GM23338 (cell line): ENCODE data around the gene FEM1A. TPM values are rescaled to one million over a fixed set of nuclear protein-coding genes. Genes with fewer than 3 reads are reported as not detected.

Source experiments
- ATAC-seq: fragments of 200-7000 bp; cut with Tn5 transposase; 3 replicates; pipeline ENCODE4 v1.9.1; 2020
- DNase-seq: peaks from one replicate; pipeline ENCODE4 v3.0.0-alpha.2; 2015; ENCODE audit warnings: low spot score
- H2AFZ ChIP-seq: fragments of 200-600 bp; sonication (generic); 2 replicates; pipeline ENCODE4 v1.8.0; 2016; ENCODE audit warnings: antibody characterized with exemption, mild to moderate bottlenecking, moderate library complexity
- H3F3A ChIP-seq: fragments of 200-600 bp; sonication (generic); replicated peaks from 2 replicates; pipeline ENCODE4 v1.8.0; 2017; ENCODE audit warnings: antibody characterized with exemption, mixed run types, low read depth
- H3K27ac ChIP-seq: fragments of 200-600 bp; sonication (generic); 2 replicates; pipeline ENCODE4 v1.6.1; 2016; ENCODE audit warnings: low read depth
- H3K27me3 ChIP-seq: fragments of 200-600 bp; sonication (generic); 2 replicates; pipeline ENCODE4 v1.8.0; 2016; ENCODE audit warnings: mild to moderate bottlenecking, mixed run types, moderate library complexity; ENCODE audit not compliant: insufficient read depth
- H3K36me3 ChIP-seq: fragments of 200-600 bp; sonication (generic); 2 replicates; pipeline ENCODE4 v1.8.0; 2016; ENCODE audit warnings: mild to moderate bottlenecking; ENCODE audit not compliant: insufficient read depth
- H3K4me1 ChIP-seq: fragments of 200-600 bp; sonication (generic); 2 replicates; pipeline ENCODE4 v1.8.0; 2016; ENCODE audit warnings: mild to moderate bottlenecking, moderate library complexity; ENCODE audit not compliant: insufficient read depth
- H3K4me2 ChIP-seq: fragments of 200-600 bp; sonication (generic); 2 replicates; pipeline ENCODE4 v1.7.1; 2017; ENCODE audit warnings: mixed run types
- H3K4me3 ChIP-seq: fragments of 200-600 bp; sonication (generic); 2 replicates; pipeline ENCODE4 v1.6.1; 2016; ENCODE audit warnings: mixed run types
- H3K79me2 ChIP-seq: fragments of 200-600 bp; sonication (generic); replicated peaks from 2 replicates; pipeline ENCODE4 v1.8.0; 2017; ENCODE audit warnings: mild to moderate bottlenecking; ENCODE audit not compliant: insufficient read depth
- H3K9me2 ChIP-seq: fragments of 200-600 bp; sonication (generic); 2 replicates; pipeline ENCODE4 v1.8.0; 2017; ENCODE audit not compliant: insufficient read depth
- H4K20me1 ChIP-seq: fragments of 200-600 bp; sonication (generic); replicated peaks from 2 replicates; pipeline ENCODE4 v1.8.0; 2017; ENCODE audit warnings: mild to moderate bottlenecking; ENCODE audit not compliant: insufficient read depth
- H3K27ac Mint-ChIP-seq: 2 replicates; pipeline ENCODE4 v1.8.0; 2020; ENCODE audit warnings: inconsistent platforms, mild to moderate bottlenecking, moderate library complexity, mixed read lengths
- H3K27me3 Mint-ChIP-seq: 3 replicates; pipeline ENCODE4 v1.8.0; 2022; ENCODE audit warnings: low read depth, mild to moderate bottlenecking, moderate library complexity, mixed read lengths, inconsistent platforms; ENCODE audit not compliant: insufficient read depth, poor library complexity
- H3K36me3 Mint-ChIP-seq: 3 replicates; pipeline ENCODE4 v1.8.0; 2021; ENCODE audit warnings: low read depth, mild to moderate bottlenecking, inconsistent platforms, moderate library complexity, mixed read lengths
- H3K4me1 Mint-ChIP-seq: 3 replicates; pipeline ENCODE4 v1.8.0; 2020; ENCODE audit warnings: mild to moderate bottlenecking, inconsistent platforms, mixed read lengths
- H3K4me3 Mint-ChIP-seq: 3 replicates; pipeline ENCODE4 v1.8.0; 2021; ENCODE audit warnings: moderate library complexity, mild to moderate bottlenecking, inconsistent platforms, mixed read lengths
- H3K9me3 Mint-ChIP-seq: 3 replicates; pipeline ENCODE4 v1.8.0; 2020; ENCODE audit warnings: moderate library complexity, mild to moderate bottlenecking, inconsistent platforms, mixed read lengths
- CREB1 ChIP-seq: fragments of 250-450 bp; sonication (Bioruptor Pico); IDR thresholded peaks from 2 replicates; pipeline ENCODE4 v1.5.0; 2020; ENCODE audit warnings: low read depth, mild to moderate bottlenecking, moderate library complexity
- CTCF ChIP-seq, 2 experiments: fragments of 200-600 bp in 1 of 2; sonication (generic) in 1 of 2; conservative IDR thresholded peaks; 2 replicates each; pipeline versions ENCODE4 v1.5.1 to v1.6.1; 2016 to 2017; ENCODE audit warnings: antibody characterized with exemption in 2 of 2, low read depth in 2 of 2, mild to moderate bottlenecking in 2 of 2, moderate library complexity in 1 of 2
- ETS1 ChIP-seq: IDR thresholded peaks from 2 replicates; pipeline ENCODE4 v1.6.1; 2016; ENCODE audit warnings: antibody characterized with exemption
- EZH2 ChIP-seq: fragments of 200-600 bp; sonication (generic); IDR thresholded peaks from one replicate; pipeline ENCODE4 v1.8.0; 2017; ENCODE audit warnings: antibody characterized with exemption, mild to moderate bottlenecking, low read depth; ENCODE audit not compliant: unreplicated experiment
- EZH2phosphoT487 ChIP-seq: fragments of 200-600 bp; sonication (generic); IDR thresholded peaks from one replicate; pipeline ENCODE4 v1.8.1; 2018; ENCODE audit warnings: antibody characterized with exemption; ENCODE audit not compliant: unreplicated experiment
- JUNB ChIP-seq: IDR thresholded peaks from one replicate; pipeline ENCODE4 v1.6.1; 2016; ENCODE audit warnings: antibody characterized with exemption; ENCODE audit not compliant: unreplicated experiment
- NANOG ChIP-seq: IDR thresholded peaks from 2 replicates; pipeline ENCODE4 v1.6.1; 2016; ENCODE audit warnings: antibody characterized with exemption, borderline replicate concordance
- POLR2AphosphoS5 ChIP-seq: IDR thresholded peaks from 2 replicates; pipeline ENCODE4 v1.6.1; 2016; ENCODE audit warnings: antibody characterized with exemption, low read depth
- REST ChIP-seq: IDR thresholded peaks from one replicate; pipeline ENCODE4 v1.6.1; 2018; ENCODE audit warnings: antibody characterized with exemption; ENCODE audit not compliant: unreplicated experiment
- STAT1 ChIP-seq: IDR thresholded peaks from one replicate; pipeline ENCODE4 v1.6.1; 2016; ENCODE audit warnings: antibody characterized with exemption; ENCODE audit not compliant: unreplicated experiment
- ZNF114 ChIP-seq: fragments of 250-450 bp; sonication (Bioruptor Pico); IDR thresholded peaks from 2 replicates; pipeline ENCODE4 v1.5.0; 2020; ENCODE audit warnings: mild to moderate bottlenecking, moderate library complexity
- ZNF331 ChIP-seq: fragments of 250-450 bp; sonication (Bioruptor Pico); IDR thresholded peaks from 2 replicates; pipeline ENCODE4 v1.5.0; 2020; ENCODE audit warnings: low read depth, mild to moderate bottlenecking, moderate library complexity
- ZNF462 ChIP-seq: fragments of 250-450 bp; sonication (Bioruptor Pico); IDR thresholded peaks from 2 replicates; pipeline ENCODE4 v1.5.0; 2020; ENCODE audit warnings: mild to moderate bottlenecking, moderate library complexity
- polyA plus RNA-seq: library from polyadenylated mRNA; unstranded; fragments of >200 nt; fragmentation: Nextera tagmentation; extraction: Ambion mirVana; gene quantifications from 2 replicates; pipeline ENCODE4 v1.2.1, GENCODE V29; 2016
- total RNA-seq: library from RNA; depleted of rRNA; stranded (reverse); fragments of >200 nt; shearing (Covaris generic); gene quantifications from 2 replicates; pipeline ENCODE4 v1.2.3, GENCODE V29; 2014

Gene FEM1A
- total and polyA plus RNA-seq, 2 experiments from 2014 or later: 0.87 to 16.5 TPM

- Histone ChIP-seq H3K27me3 (peaks cover 27% of the 10 kb centered on the region), H3K9me2 (no peaks in the 10 kb centered on the region), H3K4me2 (no peak overlapping the region), H3K4me1 (no peaks in the 10 kb centered on the region), H3K36me3 (no peaks in the 10 kb centered on the region), H3K4me3 (no peak overlapping the region), H2AFZ (no peak overlapping the region; the same call in 1 of the 2 replicates), H3K79me2 (no peaks in the 10 kb centered on the region), H3F3A (no peaks in the 10 kb centered on the region; the same call in 1 of the 2 replicates), H3K27ac (no peak overlapping the region), H4K20me1 (no peaks in the 10 kb centered on the region; the same call in 1 of the 2 replicates)
- no peak overlapping the region for H3K27ac Mint-ChIP-seq
- peak overlapping the region; percentile 69 for H3K4me3 Mint-ChIP-seq
- no peak for ATAC-seq
- no peaks in the 10 kb centered on the region for H3K9me3 Mint-ChIP-seq
- H3K4me1 Mint-ChIP-seq: no peaks in the 10 kb centered on the region
- DNase-seq: no peak
- H3K36me3 Mint-ChIP-seq: no peaks in the 10 kb centered on the region
- peaks cover 16% of the 10 kb centered on the region for H3K27me3 Mint-ChIP-seq
- TF ChIP-seq POLR2AphosphoS5 (no peak), CTCF (conservative IDR thresholded peaks at IDR 0.05; ENCODE audit: low read depth in 2 of 2) (no peak), ETS1 (no peak), ZNF462 (CRISPR knock-in tag) (no peak), EZH2 (no peak), ZNF114 (CRISPR knock-in tag) (no peak), JUNB (no peak), CREB1 (no peak), STAT1 (no peak), NANOG (no peak), REST (no peak), ZNF331 (no peak), EZH2phosphoT487 (no peak)
Measured at GRCh38 chr19:4830332-4830731, 38.8 kb downstream of the FEM1A start.
